GM19193 (cell line): ENCODE results near the gene SPOCK2.

ENCODE experiments used
- POLR2A ChIP-seq: IDR thresholded peaks from 4 replicates; pipeline ENCODE4 v1.6.1; 2011; ENCODE audit not compliant: insufficient read depth, insufficient read length; ENCODE audit errors: extremely low read depth

The SPOCK2 gene

DNA sequence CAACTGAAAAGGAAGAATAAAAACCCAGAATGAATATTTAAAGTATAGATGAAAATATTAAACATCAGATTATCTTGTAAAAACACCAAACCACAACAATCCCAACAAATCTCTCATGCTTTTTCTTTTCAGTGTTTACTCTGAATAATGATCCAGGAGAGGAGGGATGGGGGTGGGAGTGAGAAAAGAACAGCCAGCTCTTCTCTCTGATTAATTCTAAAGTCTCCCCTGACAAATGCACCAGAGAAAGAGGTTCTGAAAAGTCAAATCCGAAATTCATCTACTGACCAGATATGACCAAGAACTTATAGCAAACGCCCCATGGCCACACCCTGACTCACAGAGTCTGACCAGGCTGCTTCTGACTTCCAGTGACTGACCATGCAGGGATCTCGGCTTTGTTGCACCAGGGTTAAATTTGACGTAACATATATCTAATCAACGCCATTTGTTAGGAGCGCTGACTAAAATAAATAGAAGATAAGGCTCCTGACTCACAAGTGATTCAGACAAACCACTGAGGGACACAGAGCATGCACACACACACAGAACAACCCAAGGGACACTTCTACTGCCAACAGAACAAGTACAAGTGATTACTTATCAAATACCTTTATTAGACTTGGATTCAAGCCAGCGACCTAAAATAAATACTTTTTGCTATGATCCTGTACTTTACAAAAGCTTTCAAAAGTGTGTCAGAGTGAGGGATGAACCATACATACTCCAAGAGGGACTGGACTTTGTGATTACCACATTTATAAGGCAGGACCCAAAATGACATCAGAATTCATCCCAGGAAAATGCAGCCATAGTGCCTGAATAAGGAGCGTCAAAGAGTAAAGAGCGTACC lies 9.3 kb upstream of the SPOCK2 start:
- TF ChIP-seq POLR2A: no peak

DNA sequence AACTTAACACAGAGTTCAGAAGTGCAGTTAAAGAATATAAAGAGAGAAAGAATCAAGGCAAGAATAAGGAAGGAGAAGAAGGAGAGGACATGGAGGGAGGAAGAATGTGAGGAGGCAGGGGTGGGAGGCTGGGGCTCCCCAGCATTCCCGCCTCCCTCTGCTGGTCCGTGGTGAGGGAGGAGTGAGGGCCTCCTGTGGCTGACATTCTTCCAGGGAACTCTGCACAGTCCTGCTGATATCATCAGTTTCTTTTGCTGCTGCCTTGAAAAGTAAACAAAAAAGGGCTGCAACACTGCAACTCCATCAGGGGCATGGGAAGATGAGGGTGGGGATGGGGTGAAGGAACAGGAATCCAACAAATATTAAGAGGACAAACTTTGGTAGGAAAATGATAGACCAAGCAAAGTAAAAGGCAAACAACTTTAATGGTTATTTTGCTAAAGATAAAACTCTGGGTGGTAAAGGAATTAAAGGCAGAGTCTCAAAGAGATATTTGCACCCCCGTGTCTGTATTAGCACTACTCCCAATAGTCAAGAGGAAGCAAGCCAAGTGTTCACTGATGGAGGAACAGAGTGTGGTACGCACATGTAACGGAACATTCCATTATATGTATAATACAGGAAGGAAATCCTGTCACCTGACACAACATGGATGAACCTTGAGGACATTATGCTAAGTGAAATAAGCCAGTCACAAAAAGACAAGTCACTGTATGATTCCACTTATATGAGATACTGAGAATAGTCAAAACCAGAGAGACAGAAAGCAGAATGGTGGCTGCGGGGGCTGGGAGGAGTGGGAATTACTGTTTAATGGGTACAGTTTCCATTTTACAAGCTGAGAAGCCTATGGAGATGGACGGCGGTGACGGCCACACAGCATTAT lies 8.0 kb upstream of the SPOCK2 start:
- no peak for TF ChIP-seq POLR2A

DNA sequence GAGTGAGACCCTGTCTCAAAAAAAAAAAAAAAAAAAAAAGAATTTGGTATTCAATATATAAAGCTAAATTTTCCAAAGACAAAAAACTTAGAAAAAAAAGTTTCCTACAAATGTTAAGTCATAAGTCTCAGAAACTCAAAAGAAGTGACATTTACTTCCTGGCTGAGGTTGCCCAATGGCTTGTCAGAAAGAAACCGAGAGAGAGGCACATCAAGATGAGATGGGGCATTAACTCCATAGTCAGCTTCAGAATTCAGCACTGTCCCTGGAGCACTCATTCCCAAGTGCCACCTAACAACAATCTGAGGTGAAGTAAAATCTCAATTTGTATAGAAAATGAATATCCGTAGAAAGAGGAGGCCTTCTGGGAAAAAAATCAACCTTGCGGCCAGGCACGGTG lies 6.8 kb upstream of the SPOCK2 start:
- TF ChIP-seq POLR2A: no peak

DNA sequence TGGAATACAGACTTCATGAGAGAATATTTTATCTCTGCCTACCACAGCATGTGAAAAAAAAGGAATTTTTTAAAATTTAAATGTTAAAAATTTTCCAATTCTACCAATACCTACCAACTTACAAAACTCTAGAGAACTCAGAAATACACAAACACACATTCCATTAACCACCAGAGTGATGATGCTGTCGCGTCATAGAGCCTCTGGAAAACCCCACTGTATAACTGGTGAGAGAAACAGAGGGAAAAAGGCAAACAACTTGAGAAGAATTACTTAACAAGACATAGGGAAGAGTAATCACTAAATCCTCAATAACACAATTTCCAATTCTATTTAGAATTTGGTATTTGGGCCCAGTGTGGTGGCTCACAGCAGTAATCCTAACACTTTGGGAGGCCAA lies 6.2 kb upstream of the SPOCK2 start:
- no peak for TF ChIP-seq POLR2A

DNA sequence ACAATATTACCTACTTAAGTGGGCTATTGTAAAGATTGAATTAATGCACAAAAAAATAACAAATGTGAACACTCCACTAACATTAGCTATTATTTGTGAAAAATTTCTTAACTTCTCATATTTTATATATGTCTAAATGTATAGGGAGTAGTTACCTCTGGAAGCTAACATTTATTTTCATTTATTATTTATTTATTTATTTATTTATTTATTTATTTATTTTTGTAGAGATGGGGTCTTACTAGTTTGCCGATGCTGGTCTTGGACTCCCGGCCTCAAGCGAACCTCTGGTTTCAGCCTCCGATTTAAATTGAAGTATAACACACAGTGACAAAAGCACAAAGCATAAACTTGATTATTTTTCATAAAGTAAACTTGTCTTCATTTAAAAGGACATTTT lies 5.1 kb upstream of the SPOCK2 start:
- no peak for TF ChIP-seq POLR2A

DNA sequence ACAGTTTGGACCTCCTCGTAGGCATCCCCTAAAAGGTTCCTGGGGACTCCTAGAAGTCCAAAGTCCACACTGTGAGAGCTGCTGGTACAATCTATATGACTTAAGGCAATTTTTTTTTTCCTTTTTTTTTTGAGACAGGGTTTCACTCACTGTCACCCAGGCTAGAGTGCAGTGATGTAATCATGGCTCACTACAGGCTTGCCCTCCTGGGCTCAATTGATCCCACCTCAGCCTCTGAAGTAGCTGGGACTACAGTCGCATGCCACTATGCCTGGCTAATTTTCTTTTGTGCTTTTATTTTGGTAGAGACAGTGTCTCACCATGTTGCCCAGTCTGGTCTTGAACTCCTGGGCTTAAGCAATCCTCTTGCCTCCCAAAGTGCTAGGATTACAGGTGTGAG lies 4.6 kb upstream of the SPOCK2 start:
- TF ChIP-seq POLR2A: no peak

DNA sequence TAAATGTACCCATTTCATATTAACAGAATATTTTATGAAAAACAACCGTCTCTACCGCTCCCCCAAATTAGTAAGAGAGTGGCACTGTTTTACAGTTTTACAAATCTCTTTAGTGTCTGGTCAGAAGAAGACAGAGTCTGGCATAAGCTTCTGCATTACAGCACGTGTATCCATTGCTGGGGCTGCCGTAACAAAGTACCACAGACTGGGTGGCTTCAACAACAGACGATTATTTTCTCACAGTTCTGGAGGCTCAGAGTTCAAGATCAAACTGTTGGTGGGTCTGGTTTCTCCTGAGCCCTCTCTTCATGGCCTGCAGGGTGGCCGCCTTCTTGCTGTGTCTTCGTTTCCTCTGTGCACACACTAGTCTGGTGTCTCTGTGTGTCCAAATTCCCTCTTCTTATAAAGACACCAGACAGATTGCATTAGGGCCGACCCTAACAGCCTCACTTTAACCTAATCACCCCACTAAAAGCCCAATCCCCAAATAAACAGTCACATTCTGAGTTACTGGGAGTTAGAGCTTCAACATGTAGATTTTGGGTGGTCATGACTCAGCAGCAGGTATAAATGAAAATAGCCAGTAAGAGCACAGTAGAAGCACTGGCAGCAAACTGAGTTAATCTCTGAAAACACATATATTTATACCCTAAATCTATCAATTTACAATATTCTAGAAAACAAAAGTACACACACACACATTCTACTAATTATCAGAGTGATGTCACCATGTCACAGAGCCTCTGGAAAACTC lies 4.0 kb upstream of the SPOCK2 start:
- TF ChIP-seq POLR2A: no peak

DNA sequence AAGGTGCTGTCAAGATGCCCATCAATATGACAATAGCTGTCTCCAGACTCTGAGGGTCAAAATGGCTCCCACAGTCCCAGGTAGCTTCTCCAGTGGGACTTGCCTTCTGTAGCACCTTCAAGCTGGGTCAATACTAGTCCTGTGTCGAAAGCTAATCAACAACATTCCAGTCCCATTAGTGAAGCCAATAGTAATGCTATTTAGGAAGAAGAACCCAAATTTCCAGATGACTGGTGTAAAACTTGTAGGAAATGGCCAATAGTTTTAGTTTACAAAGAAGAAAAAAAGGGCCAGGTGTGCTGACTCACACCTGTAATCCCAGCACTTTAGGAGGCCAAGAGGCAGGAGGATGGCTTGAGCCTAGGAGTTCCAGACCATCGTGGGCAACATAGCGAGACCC lies 2.0 kb upstream of the SPOCK2 start:
- TF ChIP-seq POLR2A: no peak

DNA sequence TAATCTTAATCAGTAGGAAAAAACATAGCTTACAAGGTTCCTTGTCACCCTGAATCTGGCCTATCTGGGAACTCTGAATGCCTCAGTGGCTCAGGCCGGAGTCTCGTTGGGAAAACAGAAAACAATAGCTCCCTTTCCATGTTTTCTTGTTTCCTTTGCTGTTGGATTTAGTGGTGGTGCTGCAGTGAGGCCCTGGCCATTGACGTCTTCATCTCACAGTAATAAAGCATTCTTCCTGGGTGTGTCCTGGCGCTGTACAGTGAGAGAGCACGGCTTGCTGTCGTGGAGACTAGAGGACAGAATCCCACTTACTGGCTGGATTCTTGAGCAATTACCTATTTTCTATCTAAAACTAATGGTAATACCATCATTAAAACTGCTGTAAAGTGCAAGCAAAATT lies 1.3 kb upstream of the SPOCK2 start:
- TF ChIP-seq POLR2A: no peak

DNA sequence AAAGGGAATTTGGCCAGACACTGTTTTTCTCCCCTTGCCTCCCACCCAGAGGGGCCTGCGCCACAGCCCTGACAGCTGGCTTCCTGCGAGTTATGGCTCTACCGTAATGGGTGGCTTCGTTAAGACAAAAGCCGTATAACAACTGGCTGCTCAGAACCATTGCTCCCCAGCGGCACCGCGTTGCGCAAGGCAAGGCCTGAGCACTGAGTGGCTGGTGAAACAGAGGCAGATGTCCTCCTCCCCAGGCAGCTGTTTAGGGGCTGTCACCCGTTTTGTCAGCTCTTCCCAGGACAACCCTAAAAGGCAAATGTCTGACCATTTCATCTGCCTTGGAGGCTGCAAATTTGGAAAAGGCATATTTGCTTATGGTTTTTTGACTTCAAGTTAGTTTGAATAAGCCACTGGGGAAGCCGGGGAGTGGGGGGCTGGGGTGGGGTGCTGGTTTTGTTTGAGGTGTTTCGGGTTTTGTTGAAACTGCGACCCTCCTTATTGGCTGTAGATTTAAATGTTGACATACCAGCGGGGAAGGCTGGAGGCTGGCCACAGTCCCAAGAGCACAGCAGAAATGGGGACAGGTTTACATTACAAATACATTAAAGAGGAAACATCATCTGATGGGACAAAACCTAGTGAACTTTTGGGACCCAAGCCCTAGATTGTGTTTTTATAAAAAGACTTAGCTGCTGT lies 681 bp upstream of the SPOCK2 start:
- no peak for TF ChIP-seq POLR2A

DNA sequence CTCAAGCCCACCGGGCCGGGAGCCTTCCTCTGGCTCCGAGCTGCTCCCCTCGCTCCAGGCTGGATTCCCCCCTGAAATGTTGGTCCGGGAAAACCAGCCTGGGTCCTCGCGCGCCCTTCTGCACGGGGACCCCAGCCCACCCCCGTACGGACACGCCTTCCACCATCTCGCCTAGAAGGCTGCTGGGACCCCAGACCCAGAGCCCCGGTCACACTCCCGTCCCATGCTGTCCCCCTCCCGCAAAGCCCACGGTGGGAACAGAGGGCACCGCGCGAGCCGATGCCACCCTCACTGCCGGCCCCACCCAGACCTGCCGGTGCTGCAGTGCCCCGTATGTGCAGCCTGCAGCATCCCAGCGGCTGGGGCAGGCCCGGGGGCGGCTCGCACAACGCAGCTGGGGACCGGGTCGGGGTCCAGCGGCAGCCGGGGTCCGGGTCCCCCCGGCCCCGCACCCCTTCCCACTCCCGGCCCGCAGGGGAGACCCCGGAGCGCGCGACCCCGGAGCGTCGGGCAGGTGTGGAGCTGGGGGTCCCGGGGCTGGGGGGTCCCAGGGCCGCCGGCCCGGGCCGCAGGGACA lies 871 bp downstream of the SPOCK2 start:
- no peak for TF ChIP-seq POLR2A

DNA sequence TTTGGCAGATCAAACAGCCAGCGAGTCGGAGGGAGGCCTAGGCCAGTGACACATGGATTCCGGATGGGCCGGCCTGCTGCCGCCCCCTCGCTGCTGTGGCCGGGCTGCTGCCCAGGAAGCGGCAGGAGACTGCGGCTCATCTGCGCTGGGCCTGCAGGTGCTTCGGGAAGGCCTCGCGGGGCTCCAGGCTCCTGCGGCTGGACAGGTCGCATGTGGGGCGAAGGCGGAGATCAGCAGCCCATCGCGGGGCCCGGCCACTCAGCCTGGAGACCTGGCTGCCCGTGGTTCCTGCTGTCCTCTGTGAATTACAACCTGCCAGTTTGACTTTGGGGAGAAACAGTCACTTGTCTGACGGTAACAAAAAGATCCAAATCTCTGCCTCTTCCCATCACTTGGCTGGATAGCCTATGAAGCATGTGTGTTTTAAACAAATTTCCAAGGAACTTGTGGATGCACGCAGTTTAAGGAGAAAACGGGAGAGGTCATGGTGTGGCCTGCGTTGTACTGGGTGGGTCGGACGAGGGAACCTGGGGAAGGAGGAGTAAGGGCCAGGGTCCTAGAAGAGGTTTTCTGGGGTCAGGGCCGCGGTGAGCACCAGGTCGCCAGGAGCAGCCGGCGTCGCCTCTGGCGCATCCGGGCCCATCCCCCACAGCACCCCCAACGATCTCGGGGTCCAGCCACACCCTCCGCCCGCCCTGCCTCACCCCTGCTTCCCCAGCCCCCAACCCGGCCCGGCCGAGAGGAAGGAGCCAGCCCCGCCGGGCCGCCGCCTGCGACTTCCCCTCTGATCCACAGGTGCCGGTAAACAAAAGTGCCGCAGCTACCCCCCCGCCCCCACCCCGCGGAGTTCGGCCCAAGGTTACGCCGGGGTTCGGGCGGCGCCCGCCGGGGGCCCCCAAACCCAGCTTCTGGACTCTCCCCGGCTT lies 1.6 kb downstream of the SPOCK2 start:
- no peak for TF ChIP-seq POLR2A

DNA sequence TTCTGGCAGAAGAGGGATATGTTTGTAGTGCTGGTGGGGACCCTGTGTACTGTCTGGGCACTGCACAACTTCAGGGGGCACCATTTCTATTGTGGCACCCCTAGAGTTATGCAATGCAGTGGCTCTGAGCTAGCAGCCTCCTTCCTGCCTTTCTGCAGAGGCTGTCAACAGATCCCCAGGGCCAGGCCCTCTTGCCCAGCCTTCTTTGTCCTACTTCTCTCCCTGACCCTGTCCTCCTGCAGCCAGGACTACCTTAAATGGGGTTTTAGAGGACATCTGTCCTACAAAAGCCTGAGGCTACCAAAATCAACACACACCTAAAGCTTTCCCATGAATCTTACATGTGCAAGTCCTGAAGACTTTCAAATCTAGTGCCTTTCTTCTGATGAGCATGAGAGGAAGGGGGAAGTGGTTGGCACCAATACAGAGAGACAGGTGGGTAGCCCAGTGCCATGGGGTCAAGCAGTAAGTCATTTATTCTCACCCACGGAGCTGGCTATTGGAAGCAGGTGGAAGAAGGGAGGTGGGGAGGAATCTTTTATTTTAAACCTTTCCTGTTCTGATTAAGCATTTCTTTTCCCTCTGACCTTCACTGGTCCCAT lies 2.4 kb downstream of the SPOCK2 start:
- TF ChIP-seq POLR2A: no peak

DNA sequence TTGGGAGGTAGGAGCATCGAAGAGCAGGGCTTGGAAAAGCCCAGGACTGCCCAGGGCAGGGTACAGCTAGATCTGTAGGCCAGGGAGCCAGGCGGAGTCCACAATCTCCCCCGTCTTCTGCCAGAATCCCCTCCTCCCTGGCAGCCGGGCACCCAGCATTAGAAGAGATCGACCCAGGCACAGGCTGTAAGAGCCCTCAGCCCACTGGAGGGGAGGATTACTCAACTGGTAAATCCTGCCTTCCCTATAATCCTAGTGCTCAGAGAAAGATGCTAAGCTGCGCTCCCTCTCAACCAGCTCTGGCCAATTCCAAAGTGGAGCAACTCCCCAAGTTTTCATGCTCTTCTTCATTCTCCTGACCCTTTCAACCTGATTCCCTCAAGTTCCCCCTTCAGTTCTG lies 3.2 kb downstream of the SPOCK2 start:
- TF ChIP-seq POLR2A: no peak
